PC-3 (cell line): ENCODE results near the gene GPR26.

Experiments used
- CTCF ChIP-seq: fragments of 300-600 bp; sonication (generic); conservative IDR thresholded peaks from 2 replicates; pipeline ENCODE4 v1.5.1; 2017; ENCODE audit warnings: antibody characterized with exemption, low read depth, mild to moderate bottlenecking, low read length
- EZH2 ChIP-seq: fragments of 300-600 bp; sonication (generic); IDR thresholded peaks from one replicate; pipeline ENCODE4 v1.6.1; 2017; ENCODE audit warnings: antibody characterized with exemption, mild to moderate bottlenecking, low read length; ENCODE audit not compliant: unreplicated experiment

DNA sequence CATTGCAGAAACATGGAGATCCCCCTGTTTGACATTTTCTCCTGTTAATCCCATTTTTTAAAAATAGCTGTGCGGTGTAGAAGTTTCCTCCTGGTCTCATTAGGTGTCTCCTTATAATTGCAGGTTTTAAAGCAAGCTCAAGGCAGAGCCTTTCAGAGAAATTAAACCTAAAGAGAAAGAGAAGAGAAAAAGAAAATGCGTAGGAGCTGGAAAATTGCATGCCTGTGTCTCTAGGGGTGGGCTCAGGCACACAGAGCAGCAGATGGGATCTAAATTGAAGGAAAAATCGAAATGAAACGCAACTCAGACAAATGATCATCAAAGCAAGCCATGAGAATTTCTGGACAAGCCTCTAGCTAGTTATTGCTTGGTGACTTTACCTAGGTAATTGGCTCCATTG is 40.1 kb downstream of the GPR26 start:
- TF ChIP-seq CTCF (no peak), EZH2 (no peak)
